Measurements from ENCODE around the gene CHKA. TPM values are rescaled to one million over a fixed set of nuclear protein-coding genes. Genes with fewer than 3 reads are reported as not detected.

Gene CHKA
- total RNA-seq, 1 donor from 2014 or later, result 25.4 TPM

GRCh38 chr11:68014947-68015447 is 106.2 kb downstream of the CHKA start:
- no peak for DNase-seq (ENCODE audit: low read depth in 2 of 2)

DNA sequence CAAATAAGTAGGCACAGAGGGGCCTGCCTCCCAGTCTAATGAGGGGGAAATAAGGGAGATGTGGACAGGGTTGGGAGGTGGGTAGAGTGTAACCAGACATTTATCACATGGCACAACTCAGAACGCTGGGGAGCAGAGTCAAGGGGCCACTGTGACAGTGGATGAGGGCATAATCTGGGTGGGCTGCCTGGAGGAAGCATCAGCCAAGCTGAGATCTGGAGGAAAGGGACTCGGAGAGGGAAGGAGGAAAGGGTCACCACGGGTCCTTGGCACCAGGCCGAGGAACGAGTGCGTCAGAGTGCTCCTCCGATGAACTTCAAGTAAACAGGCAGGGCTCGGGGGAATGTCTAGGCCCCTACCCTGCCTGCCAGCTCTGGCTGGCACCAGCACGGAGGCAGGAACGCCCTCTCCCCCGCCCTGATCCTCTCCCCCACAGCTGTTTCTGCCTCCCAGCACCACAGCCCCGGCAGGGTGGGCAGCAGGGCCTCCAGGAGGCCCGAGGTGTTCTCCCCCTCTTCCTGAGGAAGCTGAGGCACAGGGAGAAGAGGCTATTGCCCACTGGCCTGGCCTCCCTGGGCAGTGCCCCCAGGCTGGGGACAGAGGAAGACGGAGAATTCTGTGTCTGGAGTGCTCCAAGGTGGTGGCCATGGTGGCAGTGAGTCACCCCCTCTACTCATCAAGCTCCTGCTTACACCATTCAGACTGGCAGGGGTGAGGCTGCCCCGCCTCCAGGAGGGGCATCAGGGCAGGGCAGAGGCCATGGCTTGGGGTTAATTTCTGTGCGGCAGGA is 106.8 kb downstream of the CHKA start:
- peak in 1 of 2 donors; percentile 77 for DNase-seq (ENCODE audit: low read depth in 2 of 2)

- DNase-seq (ENCODE audit: low read depth in 2 of 2), result no peak
These were observed 107.5 kb downstream of the CHKA start for GRCh38 chr11:68013611-68014156.

- peak in 1 of 2 donors; percentile 53 for DNase-seq (ENCODE audit: low read depth in 2 of 2)
These were observed 108.2 kb downstream of the CHKA start for GRCh38 chr11:68012843-68013610.

DNA sequence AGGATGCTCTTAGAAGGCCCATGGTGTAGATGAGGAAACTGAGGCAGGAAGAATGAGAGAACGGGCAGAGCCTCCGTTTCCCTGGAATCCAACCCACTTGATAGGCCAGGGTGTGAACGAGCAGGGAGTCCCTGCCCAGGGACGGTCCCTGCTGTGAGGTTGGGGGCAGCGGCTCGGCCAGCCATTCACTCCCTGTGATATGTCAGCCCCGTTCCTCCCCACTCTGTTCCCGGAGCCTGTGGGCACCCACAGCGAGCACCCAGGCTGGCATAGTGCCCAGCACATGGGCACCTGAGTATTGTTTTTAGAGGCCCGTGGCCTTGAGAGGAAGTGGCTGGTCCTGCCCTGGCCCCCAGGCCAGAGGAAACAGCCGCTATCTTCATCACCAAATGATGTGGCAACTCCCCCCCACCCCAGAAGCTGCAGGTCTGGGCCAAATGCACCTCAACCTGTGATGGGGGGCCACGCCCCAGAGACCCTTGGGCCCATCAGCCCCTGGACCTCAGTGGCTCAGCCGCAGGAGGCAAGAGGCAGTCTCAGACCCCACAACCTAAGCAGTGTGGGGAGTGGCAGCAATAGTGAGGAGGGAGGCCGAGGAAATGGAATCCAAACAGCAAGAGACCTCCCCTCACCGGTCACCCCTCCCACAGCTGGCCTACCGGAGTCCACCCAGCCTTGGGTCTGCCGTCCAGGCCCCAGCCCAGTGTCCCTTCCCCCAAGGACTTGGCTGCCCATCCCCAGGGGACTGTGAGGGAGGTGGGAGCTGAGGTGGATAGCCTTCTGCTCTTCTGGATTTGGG is 108.9 kb downstream of the CHKA start:
- DNase-seq (ENCODE audit: low read depth in 2 of 2), result no peak

DNA sequence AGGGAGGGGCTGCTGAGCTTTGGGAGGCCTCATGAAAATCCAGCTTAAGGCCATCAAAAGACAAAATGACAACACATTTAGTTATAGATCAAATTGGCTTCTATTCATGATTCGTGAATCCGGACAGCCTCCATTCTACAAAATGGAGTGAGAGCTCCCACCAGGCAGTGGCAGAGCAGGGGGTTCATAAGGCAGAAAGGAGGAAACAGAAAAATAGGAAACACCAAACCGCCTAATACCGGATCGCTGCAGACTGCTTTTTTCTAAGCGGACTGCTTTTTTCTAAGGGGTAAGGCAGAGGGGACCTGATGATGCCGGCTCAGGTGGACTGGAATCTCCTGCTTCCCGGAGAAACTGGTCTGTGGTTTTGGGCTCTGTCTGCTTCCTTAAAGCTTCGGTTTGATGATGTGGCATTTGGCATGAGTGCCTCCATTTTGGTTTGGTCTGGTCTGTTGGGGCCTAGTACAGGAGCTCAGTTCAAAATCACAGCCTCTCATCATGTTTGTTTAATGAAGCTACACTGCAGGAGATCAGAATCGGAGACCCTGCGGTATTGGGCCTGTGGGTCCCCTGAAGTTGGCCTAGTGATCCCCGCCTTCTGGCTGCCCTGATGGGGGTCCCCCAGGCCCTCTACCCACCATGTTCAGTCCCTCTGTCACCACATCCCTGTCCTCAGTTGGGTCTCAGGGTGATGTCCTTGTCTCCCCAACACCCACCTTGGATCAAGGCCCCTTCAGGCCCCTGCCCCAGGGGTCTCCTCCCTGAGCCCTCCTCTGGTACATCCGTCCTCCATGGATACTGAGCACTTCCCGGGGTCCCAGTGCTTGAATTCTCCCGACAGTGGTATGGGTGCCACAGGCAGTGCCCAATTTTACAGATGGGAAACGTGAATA is 109.9 kb downstream of the CHKA start:
- no peak for DNase-seq (ENCODE audit: low read depth in 2 of 2)

GRCh38 chr11:68010090-68011041 is 110.8 kb downstream of the CHKA start, which contains the start of gene ALDH3B1:
Gene ALDH3B1 (plus strand): TSS chr11:68010327. CDS start chr11:68015298, 4,971 bp downstream.
- peak; percentile 31 to 42 for DNase-seq (ENCODE audit: low read depth in 2 of 2)

- DNase-seq (ENCODE audit: low read depth in 2 of 2), result peak in 1 of 2 donors; percentile 27
These were observed 111.6 kb downstream of the CHKA start for GRCh38 chr11:68009391-68010089.

DNA sequence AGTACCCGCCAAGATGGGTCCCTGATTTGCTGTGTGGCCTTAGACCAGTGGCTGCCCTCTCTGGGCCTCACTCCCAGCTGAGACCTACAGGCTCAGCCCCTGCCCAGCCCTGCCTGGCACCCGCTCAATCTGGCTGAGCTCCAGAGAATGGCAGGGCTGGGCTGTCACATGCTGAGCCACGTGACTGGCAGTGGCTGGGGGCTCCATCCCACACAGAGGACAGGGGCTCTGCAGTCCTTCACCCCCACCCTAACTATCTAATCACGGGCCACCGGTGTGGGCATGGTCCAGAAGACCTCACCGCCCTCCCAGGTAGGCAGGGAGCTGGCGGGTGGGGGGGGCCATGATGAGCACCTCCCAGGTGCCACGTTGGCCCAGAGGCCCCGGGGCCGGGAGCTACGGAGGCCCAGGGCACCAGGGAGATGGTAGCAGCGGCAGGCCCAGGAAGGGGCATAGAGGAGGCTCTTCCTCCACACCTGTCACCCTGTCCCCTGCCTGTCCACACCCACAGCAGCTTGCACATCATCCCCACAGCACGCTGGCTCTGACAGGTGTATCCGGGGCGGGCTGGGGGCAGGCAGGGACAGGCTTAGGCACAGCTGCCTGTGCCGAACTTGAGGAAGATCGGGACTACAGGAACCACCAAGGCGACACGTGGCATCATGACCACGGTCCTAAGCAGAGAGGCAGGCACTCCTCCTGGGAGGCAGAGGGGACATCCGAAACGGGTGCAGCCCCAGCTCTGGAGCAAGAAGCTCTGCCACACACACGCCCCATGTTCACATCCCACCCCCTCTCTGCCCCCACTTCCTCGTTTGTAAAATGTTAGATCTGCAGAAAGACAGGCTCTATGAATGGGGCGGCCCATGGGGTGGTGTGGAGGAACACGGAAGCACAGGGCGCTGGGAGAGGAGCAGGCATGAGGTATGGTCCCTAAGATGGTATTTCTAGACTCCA is 112.5 kb downstream of the CHKA start:
- peak in 1 of 2 donors; percentile 14 for DNase-seq (ENCODE audit: low read depth in 2 of 2)

- no peak for DNase-seq (ENCODE audit: low read depth in 2 of 2)
These were observed 113.4 kb downstream of the CHKA start for GRCh38 chr11:68007498-68008380.

DNA sequence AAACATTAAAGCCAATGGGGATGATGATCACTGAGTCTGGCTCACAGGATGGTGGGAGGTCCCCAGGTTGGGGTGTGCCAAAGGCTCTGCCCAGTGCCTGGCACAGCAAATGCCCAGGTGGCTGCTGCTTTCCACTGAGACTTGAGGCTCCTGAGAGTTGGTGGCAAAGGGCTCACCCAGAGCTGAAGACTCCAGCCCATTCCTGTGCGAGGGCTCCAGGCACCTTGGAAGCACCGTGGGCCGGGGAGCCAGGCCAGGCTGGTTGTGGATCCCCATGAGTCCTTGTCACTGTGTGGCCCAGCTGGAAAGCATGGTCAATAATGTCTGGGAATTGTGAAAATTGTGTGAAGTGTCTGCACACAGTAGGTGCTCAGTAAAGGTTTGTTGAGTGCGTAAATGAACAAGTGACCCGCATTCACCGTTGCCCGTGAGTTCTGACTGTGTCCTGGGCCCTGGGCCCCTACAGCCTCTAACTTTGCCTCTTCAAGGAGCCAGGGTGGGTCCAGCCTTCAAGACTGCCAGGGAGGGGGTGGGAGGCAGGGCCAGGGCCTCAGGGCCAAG is 114.5 kb downstream of the CHKA start:
- DNase-seq (ENCODE audit: low read depth in 2 of 2), result no peak

- DNase-seq (ENCODE audit: low read depth in 2 of 2), result no peak
These were observed 116.4 kb downstream of the CHKA start for GRCh38 chr11:68004551-68005335.

GRCh38 chr11:68003846-68004550 is 117.2 kb downstream of the CHKA start, which contains the start of gene UNC93B1:
Gene UNC93B1 (minus strand): TSS chr11:68004097. CDS start chr11:68004043, 54 bp downstream.
- peak; percentile 81 to 90 for DNase-seq (ENCODE audit: low read depth in 2 of 2)
